ENCODE results near the gene PRELID3B.

PRELID3B gene

GRCh38 chr20:58993332-58994248 lies 49.0 kb downstream of the PRELID3B start:
- no peak for DNase-seq

- DNase-seq = no peak
Observed at GRCh38 chr20:58992911-58993310, 49.7 kb downstream of the PRELID3B start.

GRCh38 chr20:58991715-58992114 lies 50.9 kb downstream of the PRELID3B start:
- no peak for DNase-seq

- DNase-seq = no peak
Observed at GRCh38 chr20:58990651-58991445, 51.7 kb downstream of the PRELID3B start.

GRCh38 chr20:58989196-58989595 lies 53.4 kb downstream of the PRELID3B start:
- DNase-seq = no peak

- DNase-seq = no peak
Observed at GRCh38 chr20:58988565-58988882, 54.1 kb downstream of the PRELID3B start.

- DNase-seq = no peak
Observed at GRCh38 chr20:58987790-58988564, 54.6 kb downstream of the PRELID3B start.

GRCh38 chr20:58986968-58987517 lies 55.5 kb downstream of the PRELID3B start:
- no peak for DNase-seq

GRCh38 chr20:58986286-58986967 lies 56.2 kb downstream of the PRELID3B start:
- no peak for DNase-seq

GRCh38 chr20:58985656-58986055 lies 56.9 kb downstream of the PRELID3B start:
- DNase-seq = no peak

- DNase-seq = no peak
Observed at GRCh38 chr20:58984691-58985090, 57.9 kb downstream of the PRELID3B start.

Data from suppressor macrophage treated with lipopolysaccharide for 1 hour (primary cell).